Adrenal gland (tissue), 5 donors: Measurements from ENCODE around the gene SIVA1.

Experiments used
- POLR2A ChIP-seq, 2 donors: fragments of 450-650 bp; IDR thresholded peaks; one replicate each; pipeline ENCODE4 v1.6.1; 2017; ENCODE audit warnings: antibody characterized with exemption in 2 of 2, mild to moderate bottlenecking in 2 of 2, moderate library complexity in 1 of 2
- TF ChIP-seq, protein P1 (sequence below), 6 experiments: fragments of 450-650 bp in 4 of 6; fragments of 200-600 bp in 2 of 6; sonication (generic) in 1 of 6; IDR thresholded peaks; 1 replicate in 5 of 6; 2 replicates in 1 of 6; pipeline versions ENCODE4 v1.5.1 to v1.8.0; 2016 to 2021; ENCODE audit warnings: antibody characterized with exemption in 6 of 6, mild to moderate bottlenecking in 2 of 6, moderate library complexity in 1 of 6
- donor health status: DM: no; HTN: no; CAD: no.

DNA sequence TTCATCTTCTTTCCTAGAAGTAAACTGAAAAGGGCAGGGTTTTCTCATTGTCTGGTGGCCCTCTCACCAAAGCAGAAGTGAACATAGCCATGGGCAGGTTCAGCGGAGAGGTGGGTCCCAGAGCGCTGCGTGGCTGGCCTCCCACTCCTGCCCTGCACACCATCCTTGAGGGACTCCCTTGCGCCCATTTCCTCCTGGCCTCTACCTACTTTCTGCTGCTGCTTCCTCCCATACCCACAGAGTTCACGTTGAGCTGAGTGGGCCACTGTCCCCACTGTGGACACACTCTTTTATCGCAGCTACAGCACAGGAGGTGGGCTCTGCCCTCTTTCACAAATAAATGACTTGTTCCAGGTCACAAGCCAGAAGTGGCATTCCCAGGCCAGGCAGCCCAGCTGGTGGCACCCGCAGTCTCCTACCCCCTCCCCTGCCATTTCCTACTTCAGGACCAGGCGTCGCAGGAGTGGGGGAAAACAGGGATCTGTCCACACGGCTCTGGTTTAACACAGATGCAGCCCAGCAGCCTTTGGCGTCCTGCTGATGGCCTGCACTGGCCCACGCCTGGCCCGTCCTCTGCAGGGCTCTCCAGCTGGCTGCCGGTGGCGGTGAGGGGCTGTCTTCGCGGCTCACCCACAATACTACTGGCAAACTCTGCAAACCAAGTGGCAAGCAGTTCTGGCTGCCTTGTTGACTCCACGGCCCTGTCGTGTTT is 4.9 kb downstream of the SIVA1 start:
- no peak for TF ChIP-seq POLR2A (IDR thresholded peaks at IDR 0.05)
- TF ChIP-seq, protein P1, sequence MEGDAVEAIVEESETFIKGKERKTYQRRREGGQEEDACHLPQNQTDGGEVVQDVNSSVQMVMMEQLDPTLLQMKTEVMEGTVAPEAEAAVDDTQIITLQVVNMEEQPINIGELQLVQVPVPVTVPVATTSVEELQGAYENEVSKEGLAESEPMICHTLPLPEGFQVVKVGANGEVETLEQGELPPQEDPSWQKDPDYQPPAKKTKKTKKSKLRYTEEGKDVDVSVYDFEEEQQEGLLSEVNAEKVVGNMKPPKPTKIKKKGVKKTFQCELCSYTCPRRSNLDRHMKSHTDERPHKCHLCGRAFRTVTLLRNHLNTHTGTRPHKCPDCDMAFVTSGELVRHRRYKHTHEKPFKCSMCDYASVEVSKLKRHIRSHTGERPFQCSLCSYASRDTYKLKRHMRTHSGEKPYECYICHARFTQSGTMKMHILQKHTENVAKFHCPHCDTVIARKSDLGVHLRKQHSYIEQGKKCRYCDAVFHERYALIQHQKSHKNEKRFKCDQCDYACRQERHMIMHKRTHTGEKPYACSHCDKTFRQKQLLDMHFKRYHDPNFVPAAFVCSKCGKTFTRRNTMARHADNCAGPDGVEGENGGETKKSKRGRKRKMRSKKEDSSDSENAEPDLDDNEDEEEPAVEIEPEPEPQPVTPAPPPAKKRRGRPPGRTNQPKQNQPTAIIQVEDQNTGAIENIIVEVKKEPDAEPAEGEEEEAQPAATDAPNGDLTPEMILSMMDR (IDR thresholded peaks at IDR 0.05), result no peak
